SK-N-SH treated with all-trans-retinoic acid at 6 μM for 48 hours (cell line): ENCODE results near the gene APOB.

ENCODE experiments used
- ATAC-seq: fragments of 200-7000 bp; cut with Tn5 transposase; 3 replicates; pipeline ENCODE4 v1.9.1; 2020; ENCODE audit warnings: mild to moderate bottlenecking, moderate library complexity
- ARNTL ChIP-seq: fragments of 450-650 bp; formaldehyde crosslinking; IDR thresholded peaks from 2 replicates; pipeline ENCODE4 v1.5.0; 2020; ENCODE audit warnings: low read depth, mild to moderate bottlenecking, moderate library complexity, borderline replicate concordance
- BACH2 ChIP-seq: fragments of 250-450 bp; sonication (Bioruptor Pico); IDR thresholded peaks from 2 replicates; pipeline ENCODE4 v1.9.0; 2021; ENCODE audit warnings: mild to moderate bottlenecking, borderline replicate concordance
- CREB5 ChIP-seq: fragments of 250-450 bp; sonication (Bioruptor Pico); IDR thresholded peaks from 2 replicates; pipeline ENCODE4 v1.5.1; 2020; ENCODE audit warnings: low read depth, mild to moderate bottlenecking, moderate library complexity
- CSDC2 ChIP-seq: fragments of 250-450 bp; sonication (Bioruptor Pico); IDR thresholded peaks from 2 replicates; pipeline ENCODE4 v1.5.0; 2020; ENCODE audit warnings: mild to moderate bottlenecking, moderate library complexity
- CSRNP3 ChIP-seq: fragments of 250-450 bp; sonication (Bioruptor Pico); IDR thresholded peaks from 2 replicates; pipeline ENCODE4 v1.5.1; 2021; ENCODE audit warnings: mild to moderate bottlenecking, moderate library complexity
- ESRRG ChIP-seq: fragments of 250-450 bp; sonication (Bioruptor Pico); IDR thresholded peaks from 2 replicates; pipeline ENCODE4 v1.6.1; 2021; ENCODE audit warnings: mild to moderate bottlenecking
- GLIS3 ChIP-seq: fragments of 250-450 bp; sonication (Bioruptor Pico); IDR thresholded peaks from 2 replicates; pipeline ENCODE4 v1.5.0; 2020; ENCODE audit warnings: mild to moderate bottlenecking, moderate library complexity
- ISL1 ChIP-seq: fragments of 250-450 bp; sonication (Bioruptor Pico); IDR thresholded peaks from 2 replicates; pipeline ENCODE4 v2.1.2; 2022; ENCODE audit warnings: mild to moderate bottlenecking, moderate library complexity
- OSR1 ChIP-seq: fragments of 250-450 bp; sonication (Bioruptor Pico); IDR thresholded peaks from 2 replicates; pipeline ENCODE4 v1.8.0; 2022; ENCODE audit warnings: moderate library complexity, mild to moderate bottlenecking, inconsistent platforms
- RARB ChIP-seq: fragments of 250-450 bp; sonication (Bioruptor Pico); IDR thresholded peaks from 2 replicates; pipeline ENCODE4 v1.8.0; 2021; ENCODE audit warnings: mild to moderate bottlenecking, moderate library complexity
- SNAI2 ChIP-seq: fragments of 250-450 bp; sonication (Bioruptor Pico); IDR thresholded peaks from 2 replicates; pipeline ENCODE4 v1.5.0; 2020; ENCODE audit warnings: mild to moderate bottlenecking, moderate library complexity
- TCF4 ChIP-seq: fragments of 250-450 bp; sonication (Bioruptor Pico); IDR thresholded peaks from 2 replicates; pipeline ENCODE4 v1.8.0; 2021; ENCODE audit warnings: mild to moderate bottlenecking, moderate library complexity, borderline replicate concordance
- ZFP3 ChIP-seq: fragments of 250-450 bp; sonication (Bioruptor Pico); IDR thresholded peaks from 2 replicates; pipeline ENCODE4 v1.5.0; 2020; ENCODE audit warnings: mild to moderate bottlenecking, moderate library complexity
- ZNF565 ChIP-seq: fragments of 450-650 bp; formaldehyde crosslinking; conservative IDR thresholded peaks from 2 replicates; pipeline ENCODE4 v1.5.0; 2020; ENCODE audit warnings: low read depth, mild to moderate bottlenecking, moderate library complexity
- ZNF70 ChIP-seq: fragments of 450-650 bp; formaldehyde crosslinking; IDR thresholded peaks from 2 replicates; pipeline ENCODE4 v1.5.0; 2020; ENCODE audit warnings: mild to moderate bottlenecking, moderate library complexity
- ZNF8 ChIP-seq: fragments of 450-650 bp; formaldehyde crosslinking; IDR thresholded peaks from 2 replicates; pipeline ENCODE4 v1.5.0; 2020; ENCODE audit warnings: mild to moderate bottlenecking, moderate library complexity
- TF ChIP-seq, protein P1 (sequence below): fragments of 250-450 bp; sonication (Bioruptor Pico); IDR thresholded peaks from 2 replicates; pipeline ENCODE4 v1.8.0; 2020; ENCODE audit warnings: mild to moderate bottlenecking, moderate library complexity, borderline replicate concordance
- TF ChIP-seq, protein P2 (sequence below): fragments of 250-450 bp; sonication (Bioruptor Pico); IDR thresholded peaks from 2 replicates; pipeline ENCODE4 v1.8.0; 2021; ENCODE audit warnings: low read depth, mild to moderate bottlenecking, moderate library complexity, borderline replicate concordance

Gene APOB

DNA sequence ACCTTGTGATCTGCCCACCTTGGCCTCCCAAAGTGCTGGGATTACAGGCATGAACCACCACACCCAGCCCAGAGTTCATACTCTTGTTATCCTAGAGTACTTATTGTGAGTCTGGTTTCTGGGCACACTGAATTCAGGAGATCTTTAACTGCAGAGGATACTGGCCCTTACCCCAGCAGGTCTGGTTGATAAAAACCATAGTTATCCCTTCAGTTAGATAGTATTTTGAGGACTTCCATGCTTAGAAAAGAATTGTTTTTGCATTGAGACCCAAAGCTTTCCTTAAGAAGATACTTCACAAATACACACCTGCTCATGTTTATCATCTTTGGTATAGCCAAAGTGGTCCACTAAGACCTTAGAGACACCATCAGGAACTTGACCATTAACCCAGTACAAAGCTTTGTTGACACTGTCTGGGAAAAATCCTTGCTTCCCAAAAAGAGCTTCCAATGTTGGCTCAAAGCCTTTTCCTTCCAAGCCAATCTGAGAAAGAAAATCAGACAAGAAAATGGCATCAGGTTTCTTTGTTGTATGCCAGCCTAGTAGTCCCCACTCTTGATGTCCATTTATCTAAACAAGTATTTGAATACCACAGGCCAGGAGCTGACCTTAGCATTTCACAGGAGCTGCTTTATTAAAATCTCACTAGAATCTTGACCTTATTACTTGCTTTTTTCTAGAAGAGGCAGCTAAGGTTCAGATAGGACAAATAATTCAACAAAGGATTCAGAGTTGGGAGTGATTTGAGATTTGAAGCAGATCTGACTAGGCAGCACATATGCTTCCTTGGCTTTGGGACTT is 17.2 kb downstream of the APOB start (continued):
- TF ChIP-seq, protein P1, sequence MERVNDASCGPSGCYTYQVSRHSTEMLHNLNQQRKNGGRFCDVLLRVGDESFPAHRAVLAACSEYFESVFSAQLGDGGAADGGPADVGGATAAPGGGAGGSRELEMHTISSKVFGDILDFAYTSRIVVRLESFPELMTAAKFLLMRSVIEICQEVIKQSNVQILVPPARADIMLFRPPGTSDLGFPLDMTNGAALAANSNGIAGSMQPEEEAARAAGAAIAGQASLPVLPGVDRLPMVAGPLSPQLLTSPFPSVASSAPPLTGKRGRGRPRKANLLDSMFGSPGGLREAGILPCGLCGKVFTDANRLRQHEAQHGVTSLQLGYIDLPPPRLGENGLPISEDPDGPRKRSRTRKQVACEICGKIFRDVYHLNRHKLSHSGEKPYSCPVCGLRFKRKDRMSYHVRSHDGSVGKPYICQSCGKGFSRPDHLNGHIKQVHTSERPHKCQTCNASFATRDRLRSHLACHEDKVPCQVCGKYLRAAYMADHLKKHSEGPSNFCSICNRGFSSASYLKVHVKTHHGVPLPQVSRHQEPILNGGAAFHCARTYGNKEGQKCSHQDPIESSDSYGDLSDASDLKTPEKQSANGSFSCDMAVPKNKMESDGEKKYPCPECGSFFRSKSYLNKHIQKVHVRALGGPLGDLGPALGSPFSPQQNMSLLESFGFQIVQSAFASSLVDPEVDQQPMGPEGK (CRISPR knock-in tag): no peak
- TF ChIP-seq GLIS3: no peak

GRCh38 chr2:21025690-21026478 is 18.0 kb downstream of the APOB start:
- no peak for ATAC-seq
- TF ChIP-seq SNAI2 (CRISPR knock-in tag) (no peak), ZNF565 (CRISPR knock-in tag) (no peak), ESRRG (CRISPR knock-in tag) (no peak), TCF4 (CRISPR knock-in tag) (no peak), ARNTL (CRISPR knock-in tag) (no peak), ISL1 (CRISPR knock-in tag) (no peak), CSDC2 (CRISPR knock-in tag) (no peak), ZNF8 (no peak)

- TF ChIP-seq ISL1 (CRISPR knock-in tag) (no peak), ARNTL (CRISPR knock-in tag) (no peak), CSRNP3 (CRISPR knock-in tag) (no peak), ZNF70 (CRISPR knock-in tag) (no peak), TCF4 (CRISPR knock-in tag) (no peak), BACH2 (CRISPR knock-in tag) (no peak)
- TF ChIP-seq, protein P2, sequence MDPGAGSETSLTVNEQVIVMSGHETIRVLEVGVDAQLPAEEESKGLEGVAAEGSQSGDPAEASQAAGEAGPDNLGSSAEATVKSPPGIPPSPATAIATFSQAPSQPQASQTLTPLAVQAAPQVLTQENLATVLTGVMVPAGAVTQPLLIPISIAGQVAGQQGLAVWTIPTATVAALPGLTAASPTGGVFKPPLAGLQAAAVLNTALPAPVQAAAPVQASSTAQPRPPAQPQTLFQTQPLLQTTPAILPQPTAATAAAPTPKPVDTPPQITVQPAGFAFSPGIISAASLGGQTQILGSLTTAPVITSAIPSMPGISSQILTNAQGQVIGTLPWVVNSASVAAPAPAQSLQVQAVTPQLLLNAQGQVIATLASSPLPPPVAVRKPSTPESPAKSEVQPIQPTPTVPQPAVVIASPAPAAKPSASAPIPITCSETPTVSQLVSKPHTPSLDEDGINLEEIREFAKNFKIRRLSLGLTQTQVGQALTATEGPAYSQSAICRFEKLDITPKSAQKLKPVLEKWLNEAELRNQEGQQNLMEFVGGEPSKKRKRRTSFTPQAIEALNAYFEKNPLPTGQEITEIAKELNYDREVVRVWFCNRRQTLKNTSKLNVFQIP (CRISPR knock-in tag): no peak
- TF ChIP-seq, all 23 proteins: peak for 0
- ATAC-seq: no peak
These were observed 19.0 kb downstream of the APOB start for GRCh38 chr2:21024722-21025389.

DNA sequence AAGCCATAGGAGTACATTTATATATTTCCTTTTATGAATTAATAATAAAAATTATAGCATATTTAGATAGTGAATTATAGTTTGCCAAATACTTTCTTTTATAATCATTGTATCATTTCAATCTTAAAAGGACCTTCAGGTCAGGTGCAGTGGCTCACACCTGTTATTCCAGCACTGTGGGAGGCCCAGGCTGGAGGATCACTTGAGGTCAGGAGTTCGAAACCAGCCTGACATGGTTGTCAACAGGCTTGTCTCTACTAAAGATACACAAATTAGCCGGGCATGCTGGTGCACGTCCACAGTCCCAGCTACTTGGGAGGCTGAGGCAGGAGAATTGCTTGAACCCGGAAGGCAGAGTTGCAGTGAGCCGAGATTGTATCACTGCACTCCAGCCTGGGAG is 19.7 kb downstream of the APOB start:
- no peak for TF ChIP-seq OSR1
- TF ChIP-seq ESRRG (CRISPR knock-in tag): no peak
- TF ChIP-seq RARB (CRISPR knock-in tag): no peak
- no peak for TF ChIP-seq ISL1 (CRISPR knock-in tag)
- no peak for TF ChIP-seq CSDC2 (CRISPR knock-in tag)
- no peak for TF ChIP-seq TCF4 (CRISPR knock-in tag)
- no peak for TF ChIP-seq ZNF565 (CRISPR knock-in tag)
- no peak for TF ChIP-seq BACH2 (CRISPR knock-in tag)
- no peak for TF ChIP-seq ZNF70 (CRISPR knock-in tag)
- TF ChIP-seq ZFP3: no peak
- no peak for TF ChIP-seq CSRNP3 (CRISPR knock-in tag)
- TF ChIP-seq CREB5: no peak
- TF ChIP-seq, protein P2 (CRISPR knock-in tag): no peak
- TF ChIP-seq, protein P1 (CRISPR knock-in tag): no peak
- no peak for ATAC-seq
